SH-SY5Y (cell line): ENCODE results near the gene TRABD2B.

Source experiments
- GATA2 ChIP-seq: IDR thresholded peaks from 2 replicates; pipeline ENCODE4 v1.6.1; 2011; ENCODE audit warnings: mild to moderate bottlenecking, low read depth, low read length
- GATA3 ChIP-seq: IDR thresholded peaks from 2 replicates; pipeline ENCODE4 v1.6.1; 2011; ENCODE audit warnings: low read depth, mild to moderate bottlenecking, low read length, moderate library complexity

- TF ChIP-seq GATA3 = no peak
- no peak for TF ChIP-seq GATA2
Measured at GRCh38 chr1:47828978-47829377, 168.2 kb downstream of the TRABD2B start.
